ENCODE data around the gene GALNT18.
A peak's percentile ranks its signal among the peaks of the same experiment; 100 is the strongest.

The GALNT18 gene

GRCh38 chr11:11316651-11317230 is 305.1 kb downstream of the GALNT18 start:
- no peak overlapping the region for H3K4me3 ChIP-seq (replicated peaks; ENCODE audit: low read depth, low read length)
- DNase-seq (ENCODE audit: extremely low read depth, low read depth) = no peak
- no peak for TF ChIP-seq CTCF (IDR thresholded peaks at IDR 0.05; ENCODE audit: low read depth, low read length, missing control alignments)

GRCh38 chr11:11313902-11314692 is 307.7 kb downstream of the GALNT18 start:
- no peak for TF ChIP-seq CTCF (IDR thresholded peaks at IDR 0.05; ENCODE audit: low read depth, low read length, missing control alignments)
- H3K4me3 ChIP-seq (replicated peaks; ENCODE audit: low read depth, low read length) = no peak overlapping the region
- DNase-seq (ENCODE audit: extremely low read depth, low read depth) = no peak

- H3K4me3 ChIP-seq (replicated peaks; ENCODE audit: low read depth, low read length) = no peak overlapping the region
- peak; percentile 11 for DNase-seq (ENCODE audit: extremely low read depth, low read depth)
- TF ChIP-seq CTCF (IDR thresholded peaks at IDR 0.05; ENCODE audit: low read depth, low read length, missing control alignments) = no peak
Measured at GRCh38 chr11:11313426-11313825, 308.4 kb downstream of the GALNT18 start.

- no peak for DNase-seq (ENCODE audit: extremely low read depth, low read depth)
Measured at GRCh38 chr11:11312738-11313137, 309.1 kb downstream of the GALNT18 start.

GRCh38 chr11:11311169-11311568 is 310.6 kb downstream of the GALNT18 start:
- no peak for TF ChIP-seq CTCF (IDR thresholded peaks at IDR 0.05; ENCODE audit: low read depth, low read length, missing control alignments)
- H3K4me3 ChIP-seq (replicated peaks; ENCODE audit: low read depth, low read length) = no peak overlapping the region
- no peak for DNase-seq (ENCODE audit: extremely low read depth, low read depth)

More at GRCh38 chr11:11312738-11313137, 309.1 kb downstream of the GALNT18 start:
- H3K4me3 ChIP-seq (replicated peaks; ENCODE audit: low read depth, low read length) = no peak overlapping the region
- TF ChIP-seq CTCF (IDR thresholded peaks at IDR 0.05; ENCODE audit: low read depth, low read length, missing control alignments) = no peak

GRCh38 chr11:11309906-11310305 is 311.9 kb downstream of the GALNT18 start:
- H3K4me3 ChIP-seq (replicated peaks; ENCODE audit: low read depth, low read length) = no peak overlapping the region
- no peak for DNase-seq (ENCODE audit: extremely low read depth, low read depth)
- TF ChIP-seq CTCF (IDR thresholded peaks at IDR 0.05; ENCODE audit: low read depth, low read length, missing control alignments) = no peak

All from HFF-Myc (cell line).